HK-2 (cell line): ENCODE measurements around the gene ERC2.
"Not testable (repeated sequence)": the region's sequence is repeated elsewhere in the genome, so short reads cannot be mapped to it uniquely, and the experiment has no call there.

Experiments
- DNase-seq: peaks from one replicate; pipeline ENCODE4 v3.0.0-alpha.2; 2018; ENCODE audit not compliant: unreplicated experiment

Gene ERC2

DNA sequence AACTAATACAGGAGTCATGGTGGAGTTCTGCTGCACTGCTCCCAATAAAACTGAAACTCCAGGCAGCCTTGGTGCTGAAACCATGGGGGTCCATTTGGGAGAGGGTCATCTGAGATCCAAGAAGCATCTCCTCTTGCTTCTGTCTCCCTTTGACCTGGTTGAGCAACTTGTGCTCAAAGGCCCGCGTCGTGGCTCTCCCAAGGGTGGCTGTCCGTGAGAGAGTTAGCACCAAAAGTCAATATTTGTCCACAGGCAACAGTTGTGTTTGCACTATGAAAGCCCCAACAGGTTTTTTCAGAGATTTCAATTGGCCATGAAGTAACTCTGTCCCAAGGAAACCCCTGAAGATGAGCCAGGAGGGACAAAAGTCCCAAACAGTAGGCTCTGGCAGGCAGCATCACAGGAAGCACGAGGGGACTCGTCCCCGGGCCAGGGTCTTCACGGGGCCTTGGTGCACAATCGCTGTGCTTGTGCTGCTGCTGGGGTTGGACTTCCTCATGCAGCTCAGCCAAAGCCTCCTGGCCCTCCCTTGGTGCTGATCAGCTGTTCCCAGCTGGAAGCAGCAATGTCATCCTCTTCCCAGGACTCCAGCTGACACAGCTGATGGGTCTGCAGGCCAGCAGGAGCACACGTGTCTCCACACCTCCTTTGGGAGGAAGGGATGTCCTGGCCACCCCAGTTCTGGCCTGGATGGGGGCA lies 941.8 kb downstream of the ERC2 start:
- no peak for DNase-seq

DNA sequence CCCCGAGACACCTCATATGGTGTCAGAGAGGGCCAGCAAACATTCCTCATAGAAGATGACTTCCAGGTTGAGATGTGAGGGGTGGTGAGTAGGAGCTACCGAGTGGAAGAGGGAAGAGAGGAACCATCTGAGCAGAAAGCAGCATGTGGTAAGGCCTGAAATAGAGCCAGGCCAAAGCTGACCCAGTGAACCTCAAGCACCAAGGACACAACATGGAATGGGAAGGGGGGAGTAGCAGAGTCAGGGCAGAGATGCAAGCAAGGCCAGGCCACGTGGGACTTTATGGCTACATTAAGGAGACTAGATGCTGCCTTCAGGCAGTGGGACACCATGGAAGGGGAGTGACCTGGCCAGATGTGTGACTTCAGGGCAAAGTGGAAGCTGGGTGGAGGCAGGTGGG lies 942.8 kb downstream of the ERC2 start:
- DNase-seq, result no peak

DNA sequence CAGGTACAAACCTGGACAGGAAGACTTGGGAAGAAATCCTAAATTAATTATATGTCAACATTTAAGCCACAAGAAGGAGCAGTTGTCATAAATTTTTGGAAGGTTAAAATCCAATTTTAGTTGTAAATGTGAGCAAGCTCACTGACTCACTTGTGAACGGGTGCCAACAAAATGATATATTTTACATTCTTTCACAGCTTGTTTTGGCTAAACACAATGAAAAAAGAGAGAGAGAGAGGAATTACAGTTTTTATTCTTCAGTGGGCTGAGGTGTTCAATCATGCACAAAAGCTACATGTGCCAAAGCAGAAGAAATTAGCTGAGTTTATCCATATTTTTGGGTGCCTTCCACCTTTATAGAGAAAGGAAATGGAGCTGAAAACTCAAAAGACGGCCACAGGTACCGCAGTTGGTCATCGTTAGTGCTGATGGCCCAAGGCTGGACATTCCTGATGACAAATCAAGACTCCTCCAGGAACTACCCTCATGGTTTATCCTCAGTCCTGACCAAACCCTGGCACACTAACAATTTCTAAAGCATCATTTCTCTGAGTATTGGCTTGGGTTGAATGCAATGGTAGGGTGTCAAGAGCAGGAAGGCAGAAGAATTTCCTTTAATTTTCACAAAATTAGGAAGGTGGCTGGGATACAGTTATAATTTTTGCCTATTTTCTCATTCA lies 943.6 kb downstream of the ERC2 start:
- no peak for DNase-seq

DNA sequence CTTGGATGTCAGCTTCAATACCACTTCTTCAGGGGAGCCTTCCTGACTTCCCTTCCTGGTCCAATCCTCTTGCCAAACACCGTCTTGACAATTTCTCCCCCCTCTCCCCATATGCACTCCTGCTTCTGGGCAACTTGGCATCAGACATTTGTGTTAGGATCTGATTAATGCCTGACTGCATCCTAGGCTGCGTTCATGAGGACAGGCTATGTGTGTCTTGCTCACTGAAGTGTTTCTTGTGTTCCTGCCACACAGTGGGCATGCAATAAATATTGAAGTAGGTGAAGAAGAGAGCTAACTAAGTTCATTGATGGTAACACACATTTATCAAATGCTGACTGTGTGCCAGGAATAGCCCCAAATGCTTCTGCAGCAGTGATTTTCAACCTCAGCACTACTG lies 944.8 kb downstream of the ERC2 start:
- no peak for DNase-seq

DNA sequence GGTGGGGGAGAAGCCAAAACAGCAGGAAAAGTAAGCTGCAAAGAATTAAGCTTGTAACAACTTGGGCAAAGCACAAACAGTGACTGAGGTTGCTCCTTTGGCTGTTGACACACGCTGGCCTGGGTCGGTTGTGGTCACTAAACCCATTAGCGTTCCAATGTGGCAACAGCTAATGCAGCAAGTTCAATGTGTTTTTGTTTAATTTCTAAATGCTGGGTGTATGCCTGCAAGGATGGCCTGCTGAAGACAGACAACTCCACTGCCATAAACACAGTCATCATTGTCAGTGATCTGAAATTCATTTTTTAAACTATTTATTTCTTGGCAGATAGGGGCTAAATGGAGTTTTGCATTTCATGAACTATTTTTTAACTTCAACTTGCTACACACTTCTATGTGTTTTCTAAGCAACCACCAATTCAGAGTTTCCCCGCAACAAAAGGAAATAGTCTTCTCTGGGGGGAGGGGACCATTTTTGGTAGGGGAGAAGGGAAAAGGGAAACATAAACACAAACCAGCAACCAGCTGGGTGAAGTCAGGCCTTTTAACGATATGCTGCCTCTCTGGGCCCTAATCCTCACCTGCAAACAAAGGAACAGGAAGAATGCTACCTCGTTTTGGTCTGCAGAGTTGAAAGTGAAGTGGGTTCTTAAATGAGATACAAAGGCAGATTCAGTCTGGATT lies 946.4 kb downstream of the ERC2 start:
- no peak for DNase-seq

DNA sequence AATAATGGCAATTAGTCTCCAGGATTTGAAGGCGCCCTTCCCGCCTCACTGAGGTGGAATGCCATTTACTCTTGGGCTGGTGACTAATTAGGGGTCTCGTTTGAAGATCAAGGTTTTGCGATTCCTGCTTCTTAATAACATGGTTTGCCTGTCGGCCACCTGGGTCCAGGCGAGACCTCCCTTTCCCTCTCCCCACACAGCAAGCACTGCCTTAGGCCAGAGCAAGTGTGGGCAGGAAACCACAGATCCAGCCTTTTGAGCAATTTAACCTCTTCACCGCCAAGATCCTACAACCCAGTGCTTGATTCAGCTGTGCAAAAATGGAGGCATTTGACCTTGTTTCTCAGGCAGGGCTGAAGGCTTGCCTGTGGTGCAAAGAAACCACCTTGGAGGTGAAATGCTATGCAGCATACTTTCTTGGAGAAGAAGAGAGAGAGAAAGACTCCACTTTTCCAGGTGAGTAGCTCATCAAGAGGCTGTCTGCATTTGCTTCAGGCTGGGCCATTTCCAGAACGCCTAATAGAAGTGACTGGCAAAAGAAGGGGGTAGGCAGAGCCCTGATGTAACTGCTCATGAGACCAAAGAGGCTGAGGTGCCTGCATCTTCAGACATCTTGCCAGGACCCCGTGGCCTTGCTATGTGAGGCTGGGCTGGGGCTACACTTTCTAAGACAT lies 947.1 kb downstream of the ERC2 start:
- no peak for DNase-seq

DNA sequence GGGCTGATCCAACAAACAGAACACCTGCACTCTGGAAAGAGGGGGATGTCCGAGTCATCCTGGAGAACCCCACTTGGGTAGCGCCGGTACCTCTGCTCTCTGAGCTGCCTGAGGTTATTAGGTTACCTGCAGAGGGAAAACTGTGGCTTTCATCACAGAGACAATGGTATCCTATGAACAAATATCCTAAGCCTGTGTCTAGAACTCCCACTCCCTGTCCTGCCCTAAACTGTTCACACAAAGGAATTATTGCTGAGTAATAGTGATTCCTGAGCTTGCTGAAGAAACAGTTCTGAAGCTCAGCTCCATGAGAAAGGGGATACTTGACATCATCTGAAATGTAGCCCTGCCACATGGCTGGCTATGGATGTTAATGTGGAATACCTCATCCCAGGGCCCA lies 949.2 kb downstream of the ERC2 start:
- DNase-seq, result no peak

DNA sequence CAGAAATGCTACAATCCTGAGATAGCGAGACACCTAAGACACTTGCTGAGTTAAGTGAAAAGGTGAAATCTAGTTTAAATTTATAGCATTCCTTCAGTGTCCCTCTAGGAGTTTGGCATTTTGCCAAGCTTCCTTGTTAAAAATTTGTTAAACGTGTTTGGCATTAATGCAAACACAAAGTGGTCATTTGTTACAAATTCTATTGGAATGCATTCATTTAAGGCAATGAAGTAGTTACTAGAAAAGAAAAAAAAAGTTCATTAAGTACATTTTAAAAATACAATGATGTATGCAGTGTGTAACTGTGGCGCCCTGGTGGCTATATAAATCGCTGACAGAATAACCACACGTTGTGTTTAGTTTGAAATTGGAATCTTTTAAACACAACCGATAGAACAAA lies 949.8 kb downstream of the ERC2 start:
- DNase-seq, result no peak

DNA sequence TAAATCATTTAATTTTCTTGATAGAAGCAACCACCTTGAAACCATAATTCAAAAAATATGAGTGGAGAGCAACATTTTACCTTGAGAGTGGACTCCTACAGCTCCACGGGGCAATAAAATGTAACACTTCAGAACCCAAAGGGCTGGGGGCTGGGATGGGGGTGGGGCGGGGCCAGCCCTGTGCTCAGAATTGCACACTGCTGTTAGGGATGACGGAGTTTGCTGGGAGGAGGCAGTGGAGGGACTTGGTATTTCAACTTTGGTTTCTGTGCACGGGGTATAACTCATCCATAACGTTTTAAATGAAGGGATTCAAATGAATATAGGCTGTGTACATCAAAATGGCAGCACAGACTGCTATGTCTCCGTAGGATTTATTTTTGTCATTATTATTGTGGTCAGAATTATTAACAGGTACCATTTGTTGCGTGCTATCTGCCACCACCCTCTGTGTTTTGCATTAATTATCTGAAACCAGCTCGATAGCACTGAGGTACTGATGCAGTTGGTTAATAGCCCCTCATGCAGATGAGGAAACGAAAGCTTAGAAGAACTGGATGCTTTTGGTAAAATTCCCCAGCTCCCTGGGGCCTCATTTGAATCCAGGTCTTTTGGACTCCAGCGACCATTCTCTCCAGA lies 951.8 kb downstream of the ERC2 start:
- no peak for DNase-seq

DNA sequence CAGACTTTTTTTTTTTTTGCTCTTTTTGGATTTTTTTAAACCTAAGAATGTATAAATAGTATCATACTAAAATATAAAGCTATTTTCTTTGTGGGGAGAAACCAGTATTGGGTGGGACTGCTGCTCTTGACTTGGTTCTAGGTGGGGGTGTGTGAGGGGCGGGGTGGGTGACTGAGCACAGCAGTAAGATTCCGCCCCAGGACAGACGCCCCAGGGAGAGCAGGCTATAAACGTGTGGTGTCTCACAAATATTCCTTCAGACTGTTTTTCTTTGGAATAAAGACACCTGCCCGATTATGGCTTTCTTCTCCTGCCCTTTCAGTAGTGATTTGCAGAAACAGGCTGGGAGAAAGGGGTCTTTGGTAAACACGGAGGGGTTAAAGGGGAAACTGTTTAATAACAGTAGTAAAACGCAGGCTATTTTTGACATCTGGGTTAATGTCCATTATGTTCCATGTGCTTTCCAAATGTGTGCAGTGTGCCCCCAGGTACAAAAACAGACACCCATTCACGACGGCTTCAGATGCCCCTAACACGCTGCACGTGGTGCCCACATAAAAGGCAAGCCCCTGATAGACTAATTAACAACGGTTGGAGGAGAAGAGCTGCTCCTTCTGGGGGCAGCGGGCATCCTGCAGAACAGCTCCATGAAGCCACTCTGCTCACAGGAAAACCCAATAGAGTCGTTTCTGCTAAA lies 952.6 kb downstream of the ERC2 start:
- no peak for DNase-seq

DNA sequence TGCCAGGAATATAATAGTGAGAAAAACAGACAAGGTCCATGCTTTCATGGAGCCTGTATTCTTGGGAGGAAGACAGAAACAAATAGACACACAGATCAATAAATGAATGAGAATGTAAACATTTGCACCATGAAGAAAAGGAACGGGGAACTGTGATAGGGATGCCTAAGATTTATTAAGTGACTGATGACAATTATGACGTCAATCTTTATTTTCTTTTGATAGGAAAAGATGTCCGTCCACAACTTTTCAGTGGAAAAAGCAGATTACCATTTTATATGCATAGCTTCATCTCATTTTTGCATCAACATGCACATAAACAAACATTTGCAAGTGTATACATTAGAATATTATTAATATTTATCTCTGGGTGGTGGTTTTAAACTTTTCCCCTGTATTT lies 953.3 kb downstream of the ERC2 start:
- DNase-seq, result no peak

DNA sequence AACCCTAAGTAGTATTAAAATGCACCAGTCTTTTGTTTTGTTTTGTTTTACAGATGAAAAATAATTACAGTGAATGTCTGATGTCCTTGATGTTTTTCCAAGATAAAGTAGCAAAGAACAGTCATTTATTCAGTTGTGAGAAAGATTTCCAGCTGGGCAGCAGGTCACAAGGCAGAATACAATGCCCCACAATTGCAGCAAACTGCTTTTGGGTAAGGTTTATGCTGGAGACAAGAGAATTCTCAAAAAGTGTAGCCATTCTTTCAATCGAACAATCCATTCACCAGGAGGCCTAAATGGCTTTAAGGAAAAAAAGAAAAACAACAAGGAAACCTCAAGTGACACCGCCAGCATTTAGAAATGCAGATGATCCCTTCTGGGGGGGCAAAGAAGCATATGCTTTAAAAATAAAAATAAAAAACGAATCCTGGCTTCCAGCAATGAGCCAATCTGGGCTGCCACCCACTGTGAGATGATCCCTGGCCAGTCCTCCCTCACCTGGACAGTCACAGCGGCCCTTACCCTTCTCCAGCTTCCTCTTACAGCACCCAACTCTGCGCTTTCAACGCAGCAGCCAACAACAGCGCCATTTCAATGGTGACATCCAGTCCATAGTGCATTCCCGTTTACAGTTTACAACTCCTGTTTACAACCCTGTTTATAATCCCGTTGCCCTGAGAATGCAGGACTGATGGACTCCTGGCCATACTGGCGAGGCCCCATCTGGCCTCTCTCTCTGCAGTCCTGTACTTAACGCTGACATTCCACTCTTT lies 955.5 kb downstream of the ERC2 start:
- no peak for DNase-seq

DNA sequence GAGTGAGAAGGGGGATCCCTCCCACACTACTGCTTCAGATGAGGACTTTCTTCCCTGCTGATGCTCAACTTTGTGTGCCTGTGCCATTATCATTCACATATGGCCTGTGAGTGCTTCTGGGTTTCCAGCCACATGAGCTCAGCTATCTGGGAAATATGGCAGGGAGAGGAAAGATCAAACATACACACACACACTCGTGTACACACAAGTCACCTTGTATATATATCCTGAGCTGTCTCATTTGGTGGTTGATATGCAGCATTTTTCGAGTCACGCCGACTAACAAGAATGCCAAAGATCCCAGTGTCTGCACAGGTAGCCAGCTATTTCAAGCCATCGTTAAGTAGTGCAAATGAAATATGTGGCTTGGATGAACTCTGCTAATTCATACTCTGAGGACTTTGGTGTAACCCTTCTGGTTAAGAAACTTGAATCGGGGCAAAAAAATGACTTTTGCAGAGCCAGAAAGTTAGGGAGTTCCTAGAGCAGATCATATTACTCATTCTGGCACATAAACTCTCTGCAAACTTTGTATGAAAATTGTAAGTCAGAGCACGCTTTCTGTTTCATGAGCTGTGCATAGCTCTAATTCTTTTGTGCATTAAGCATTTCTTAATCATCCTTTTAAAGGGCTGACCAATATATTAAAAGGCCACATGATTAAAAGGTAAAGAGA lies 956.2 kb downstream of the ERC2 start:
- DNase-seq, result no peak

DNA sequence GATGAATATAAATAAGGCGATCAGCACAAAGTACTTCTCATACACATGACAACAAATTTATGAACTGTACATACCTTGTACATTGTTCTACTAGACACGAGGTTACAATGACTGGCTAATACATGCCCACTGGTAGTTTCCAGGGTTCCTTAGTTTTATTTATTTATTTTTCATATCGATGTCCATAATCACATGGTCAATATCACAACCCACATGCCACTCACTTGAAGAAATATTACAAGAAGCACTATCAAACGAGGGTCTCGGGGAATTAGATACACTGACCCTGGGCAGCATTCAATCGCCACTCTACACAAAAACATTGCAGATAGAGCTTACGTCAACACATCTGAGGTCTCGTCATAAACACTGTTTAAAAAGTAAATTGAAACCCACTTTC lies 959.9 kb downstream of the ERC2 start:
- DNase-seq, result no peak

DNA sequence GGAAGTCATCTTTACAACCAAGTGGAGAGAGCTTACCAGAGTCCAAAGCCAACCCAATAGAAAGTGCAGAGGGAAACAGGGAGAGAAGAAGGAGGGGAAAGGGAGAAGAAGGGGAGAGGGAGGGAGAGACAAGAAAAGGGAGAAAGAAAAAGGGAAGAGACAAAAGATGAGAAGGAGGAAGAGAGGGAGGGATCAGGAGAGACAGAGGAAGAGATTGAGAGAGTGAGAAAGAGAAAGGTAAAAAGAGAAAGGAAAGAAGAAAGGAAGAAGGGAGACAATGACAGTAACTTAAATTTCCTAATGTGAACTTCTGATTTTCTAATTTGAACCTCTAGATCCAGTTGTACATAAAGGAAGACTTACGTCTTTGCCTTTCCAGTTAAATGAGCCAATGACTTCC lies 960.5 kb downstream of the ERC2 start:
- DNase-seq, result no peak

DNA sequence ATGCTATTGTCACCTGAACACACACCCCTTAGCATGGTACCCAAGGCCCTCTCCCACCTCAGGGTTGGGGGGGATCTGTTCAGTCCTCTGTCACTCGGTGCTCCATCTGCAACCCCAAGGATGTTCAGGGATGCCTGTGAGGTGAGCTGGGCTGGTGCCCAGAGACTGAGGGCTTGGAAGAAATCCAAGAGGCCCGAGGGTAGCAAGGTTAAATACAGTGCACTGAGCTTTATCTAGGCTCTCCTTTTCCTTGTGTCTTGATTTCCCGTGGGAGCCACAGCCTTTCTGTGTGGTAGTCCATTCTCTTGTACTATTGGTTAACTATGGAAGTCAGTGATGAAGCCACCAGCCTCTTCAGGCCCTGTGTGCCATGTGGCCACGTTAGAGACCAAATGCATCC lies 962.5 kb downstream of the ERC2 start:
- no peak for DNase-seq

DNA sequence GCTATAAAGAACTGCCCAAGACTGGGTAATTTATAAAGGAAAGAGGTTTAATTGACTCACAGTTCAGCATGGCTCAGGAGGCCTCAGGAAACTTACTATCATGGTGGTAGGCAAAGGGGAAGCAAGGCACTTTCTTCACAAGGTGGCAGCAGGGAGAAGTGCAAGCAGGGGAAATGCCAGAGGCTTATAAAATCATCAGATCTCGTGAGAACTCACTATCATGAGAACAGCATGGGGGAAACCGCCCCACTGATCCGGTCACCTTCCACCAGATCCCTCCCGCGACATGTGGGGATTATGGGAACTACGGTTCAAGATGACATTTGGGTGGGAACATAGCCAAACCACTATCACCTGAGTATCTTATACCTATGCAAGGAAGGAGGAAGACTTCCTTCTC lies 963.2 kb downstream of the ERC2 start:
- DNase-seq, result not testable (repeated sequence)

DNA sequence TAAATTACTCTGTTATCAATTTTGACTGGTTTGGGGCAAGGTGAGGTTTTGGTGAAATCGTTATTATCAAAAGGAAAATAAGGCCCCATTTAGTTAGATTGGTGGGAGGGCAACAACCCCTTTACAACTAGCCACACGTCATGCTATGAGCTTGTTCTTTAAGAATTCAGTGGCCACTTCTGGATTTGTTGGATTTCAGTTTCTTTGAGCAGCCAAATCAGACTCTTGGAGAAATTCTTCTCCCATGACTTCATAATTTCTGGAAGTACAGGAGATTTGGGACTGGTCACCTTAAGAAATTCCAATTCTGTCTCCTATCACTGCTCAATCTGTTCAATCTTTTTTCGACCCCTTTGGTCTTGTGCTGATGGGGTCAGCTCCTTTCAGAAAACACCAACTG lies 966.4 kb downstream of the ERC2 start:
- DNase-seq, result no peak

DNA sequence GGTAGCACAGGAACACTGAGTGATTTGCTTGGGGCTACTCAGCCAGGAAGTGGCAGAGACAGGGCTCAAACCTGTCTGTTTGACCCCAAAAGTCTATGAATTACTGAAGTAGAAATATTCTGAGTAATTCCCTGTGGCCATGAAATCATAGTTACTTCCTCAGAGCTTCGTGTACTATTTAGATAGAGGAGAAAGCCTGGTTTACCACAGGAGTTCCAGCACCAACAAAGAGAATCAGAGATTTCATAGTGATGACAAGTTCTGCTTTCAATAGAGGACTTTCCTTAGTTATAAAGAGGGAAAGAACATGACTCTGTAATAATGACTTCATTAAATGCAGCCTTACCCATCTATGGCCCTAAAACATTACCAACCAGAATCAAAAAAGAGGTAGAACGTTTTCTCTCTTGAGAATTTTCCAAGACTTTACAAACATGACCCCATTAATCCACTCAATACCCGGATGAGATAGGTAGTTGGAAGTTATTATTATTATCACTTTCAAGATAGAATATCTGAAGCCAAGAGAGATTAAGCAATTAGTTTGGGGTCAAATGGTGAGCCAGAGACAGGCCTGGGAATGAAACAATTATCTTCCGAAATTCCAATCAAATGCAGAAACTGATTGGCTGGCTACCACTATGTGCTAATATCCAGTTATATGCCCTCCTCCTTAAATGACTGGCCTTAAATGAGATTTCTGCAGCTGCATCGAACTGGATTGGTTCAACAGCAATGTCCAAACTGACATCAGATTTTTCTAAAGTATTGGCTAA lies 967.5 kb downstream of the ERC2 start:
- DNase-seq, result no peak
